GM12878 (cell line): ENCODE measurements around the gene ZNF385C. TPM values are rescaled to one million over a fixed set of nuclear protein-coding genes. Genes with fewer than 3 reads are reported as not detected.

Experiments used
- ATAC-seq: fragments of 200-7000 bp; cut with Tn5 transposase; 3 replicates; pipeline ENCODE4 v1.9.1; 2020; ENCODE audit warnings: mild to moderate bottlenecking, moderate library complexity
- BruUV-seq: library from RNA; stranded (reverse); fragments of 400-500 nt; replicated peaks from 2 replicates; lab custom pipeline; 2021; lab: Mats Ljungman, UMichigan
- CTCF ChIA-PET: fragments of 300-600 bp; sonication (Branson Sonifier 250); formaldehyde crosslinking; extraction: SDS; loops from one replicate; lab custom pipeline; 2021; ENCODE audit warnings: inconsistent platforms; lab: Yijun Ruan, JAX
- POLR2A ChIA-PET: fragments of 350-600 bp; formaldehyde crosslinking; extraction: SDS; loops from one replicate; lab custom pipeline; 2021; ENCODE audit warnings: inconsistent platforms; lab: Charles Lee
- RAD21 ChIA-PET: fragments of 300-600 bp; sonication (Branson Sonifier 250); formaldehyde crosslinking; loops from one replicate; lab custom pipeline; 2023; ENCODE audit warnings: antibody characterized with exemption; ENCODE audit not compliant: unreplicated experiment; lab: Charles Lee
- SMC1A ChIA-PET: fragments of 300-600 bp; sonication (Branson Sonifier 250); formaldehyde crosslinking; loops from one replicate; lab custom pipeline; 2023; ENCODE audit not compliant: unreplicated experiment, uncharacterized antibody; lab: Charles Lee
- DNase-seq: peaks from one replicate; pipeline ENCODE4 v3.0.0-alpha.2; 2011; ENCODE audit warnings: low read depth, low spot score
- FAIRE-seq: peaks from 3 replicates; lab custom pipeline; 2011; peaks lifted over from hg19 to GRCh38; lab: Jason Lieb, UNC
- H2AFZ ChIP-seq: 2 replicates; pipeline ENCODE4 v1.6.0; 2011; ENCODE audit warnings: low read depth, low read length, control low read depth; ENCODE audit not compliant: control insufficient read depth
- H3K27ac ChIP-seq: 2 replicates; pipeline ENCODE4 v1.5.1; 2011; ENCODE audit warnings: control low read depth; ENCODE audit not compliant: control insufficient read depth, insufficient read depth
- H3K27me3 ChIP-seq, 2 experiments: replicated peaks in 1 of 2; 2 replicates each; pipeline versions ENCODE4 v1.6.0 to v1.6.1; 2011; ENCODE audit warnings: low read length in 1 of 2; ENCODE audit not compliant: control insufficient read depth in 2 of 2, insufficient read depth in 2 of 2
- H3K36me3 ChIP-seq, 2 experiments: 2 replicates each; pipeline ENCODE4 v1.5.1; 2011; ENCODE audit warnings: low read length in 1 of 2; ENCODE audit not compliant: control insufficient read depth in 2 of 2, insufficient read depth in 2 of 2
- H3K4me1 ChIP-seq: 2 replicates; pipeline ENCODE4 v1.6.1; 2011; ENCODE audit warnings: mild to moderate bottlenecking, low read length, moderate library complexity, mixed read lengths; ENCODE audit not compliant: control insufficient read depth, insufficient read depth
- H3K4me2 ChIP-seq: 2 replicates; pipeline ENCODE4 v1.6.0; 2011; ENCODE audit warnings: control low read depth; ENCODE audit not compliant: control insufficient read depth, insufficient read depth
- H3K4me3 ChIP-seq: fragments of 200-600 bp; sonication (generic); 2 replicates; pipeline ENCODE4 v1.5.1; 2016
- H3K79me2 ChIP-seq: 2 replicates; pipeline ENCODE4 v1.6.0; 2011; ENCODE audit warnings: low read length; ENCODE audit not compliant: control insufficient read depth, insufficient read depth
- H3K9ac ChIP-seq: 2 replicates; pipeline ENCODE4 v1.8.0; 2011; ENCODE audit warnings: low read length, control low read depth, mixed read lengths; ENCODE audit not compliant: control insufficient read depth, insufficient read depth
- H3K9me3 ChIP-seq: replicated peaks from 3 replicates; pipeline ENCODE4 v1.5.1; 2011; ENCODE audit warnings: mild to moderate bottlenecking, low read length; ENCODE audit not compliant: control insufficient read depth, insufficient read depth
- H4K20me1 ChIP-seq: 2 replicates; pipeline ENCODE4 v1.6.0; 2011; ENCODE audit not compliant: control insufficient read depth, insufficient read depth
- CHD1 ChIP-seq: IDR thresholded peaks from 2 replicates; pipeline ENCODE4 v1.6.1; 2012; ENCODE audit warnings: low read depth, low read length, improper control_type of control experiment
- CREB1 ChIP-seq: IDR thresholded peaks from 2 replicates; pipeline ENCODE4 v1.6.1; 2012; ENCODE audit warnings: low read depth, mild to moderate bottlenecking, inconsistent platforms
- E2F4 ChIP-seq: IDR thresholded peaks from 2 replicates; pipeline ENCODE4 v1.6.1; 2012; ENCODE audit warnings: low read depth, low read length, improper control_type of control experiment
- HCFC1 ChIP-seq: fragments of 150-350 bp; IDR thresholded peaks from 2 replicates; pipeline ENCODE4 v1.6.1; 2014; ENCODE audit warnings: low read length
- PAX5 ChIP-seq: IDR thresholded peaks from 2 replicates; pipeline ENCODE4 v1.6.1; 2011; ENCODE audit warnings: low read depth, low read length, borderline replicate concordance
- TBL1XR1 ChIP-seq: IDR thresholded peaks from 2 replicates; pipeline ENCODE4 v1.6.1; 2012; ENCODE audit warnings: low read depth, low read length, improper control_type of control experiment
- TCF3 ChIP-seq: IDR thresholded peaks from 2 replicates; pipeline ENCODE4 v1.6.1; 2012; ENCODE audit warnings: low read depth, mild to moderate bottlenecking, low read length, borderline replicate concordance; ENCODE audit not compliant: insufficient read depth
- ZNF217 ChIP-seq: fragments of 450-650 bp; IDR thresholded peaks from 2 replicates; pipeline ENCODE4 v1.6.1; 2017; ENCODE audit warnings: antibody characterized with exemption, mild to moderate bottlenecking
- WGBS: methylation state at CpG from one replicate; pipeline ENCODE4 v1.1.6; 2016; ENCODE audit warnings: low lambda C conversion rate; ENCODE audit not compliant: insufficient replicate concordance, insufficient coverage; ENCODE audit errors: missing lambda C conversion rate; 5-methylcytosine and 5-hydroxymethylcytosine counted together
- in situ Hi-C: fragments of 300-500 bp; cut with MboI; formaldehyde crosslinking; loops from 9 replicates; pipeline ENCODE4 v1.14.3; 2018; ENCODE audit warnings: mixed read lengths
- intact Hi-C: fragments of 100-400 bp; cut with micrococcal nuclease; formaldehyde crosslinking; loops from one replicate; pipeline ENCODE4 v1.14.2; 2022; ENCODE audit not compliant: unreplicated experiment
- polyA plus RNA-seq, 11 experiments: library from polyadenylated mRNA; depleted of rRNA in 4 of 11; unstranded in 6 of 11; stranded (reverse) in 5 of 11; fragments of >200 nt; fragmentation: Nextera tagmentation in 4 of 11; fragmentation: Illumina TruSeq in 1 of 11; extraction: Ambion mirVana in 4 of 11; extraction: Trizol in 1 of 11; gene quantifications; 1 replicate in 1 of 11; 2 replicates in 10 of 11; pipeline versions ENCODE4 v1.2.1 to v1.2.3, GENCODE V29; 2011 to 2016; ENCODE audit warnings: inconsistent platforms in 2 of 11, missing spikeins in 2 of 11, low read depth in 1 of 11
- total RNA-seq, 4 experiments: library from RNA; depleted of rRNA in 3 of 4; stranded (reverse); fragments of >200 nt in 3 of 4; fragmentation: Illumina TruSeq in 1 of 4; extraction: Trizol in 1 of 4; gene quantifications; 2 replicates each; pipeline versions ENCODE4 v1.2.1 to v1.2.3, GENCODE V29; 2013 to 2021

ZNF385C gene
- total and polyA plus RNA-seq, 10 of the 15 experiments (the other 5 are each of a cell fraction or from before 2014, with no cell fraction given): 0.06 to 0.20 (median 0.07) TPM; not detected in 5

- Histone ChIP-seq H3K4me2 (no peak overlapping the region), H3K36me3 (no peaks in the 10 kb centered on the region), H3K27ac (no peak overlapping the region), H3K4me3 (no peak overlapping the region), H3K79me2 (no peaks in the 10 kb centered on the region), H3K27me3 (no peaks in the 10 kb centered on the region), H3K4me1 (no peaks in the 10 kb centered on the region), H3K9me3 (no peaks in the 10 kb centered on the region), H2AFZ (no peak overlapping the region)
- ChIA-PET SMC1A (interaction anchor here (1.4 to 1.5 kb wide), 2 partner anchors 34 to 84 kb away, joined by 3 read pairs; no protein-coding TSS in a partner anchor), RAD21 (no interaction called here), POLR2A (interaction anchor here (1.5 kb wide), 1 partner anchor 20 kb away, joined by 5 read pairs; no protein-coding TSS in a partner anchor)
- FAIRE-seq (no peak), ATAC-seq (no peak), DNase-seq (no peak)
- WGBS: 46% methylated on average over 6 of the region's 6 CpGs
- BruUV-seq: no TSS peak
- intact Hi-C loops: no loop called here
- TF ChIP-seq TBL1XR1 (no peak), E2F4 (no peak), TCF3 (no peak), PAX5 (no peak), ZNF217 (no peak), HCFC1 (no peak), CHD1 (no peak), CREB1 (no peak)
- TF ChIP-seq, all 136 proteins: peak for 0
- CTCF ChIA-PET: interaction anchor here (1.1 kb wide), 1 partner anchor 72 kb away, joined by 4 read pairs; no protein-coding TSS in a partner anchor
- in situ Hi-C loops: no loop called here
- no peaks in the 10 kb centered on the region for H4K20me1 ChIP-seq
- H3K9ac ChIP-seq: no peak overlapping the region
Observed at GRCh38 chr17:42031584-42031983, 66.7 kb downstream of the ZNF385C start.
